Measurements from ENCODE around the gene SRPRB.

- TF ChIP-seq CTCF (IDR thresholded peaks at IDR 0.05; ENCODE audit: extremely low read depth in 1 of 2, insufficient read depth in 1 of 2, low read depth in 1 of 2, low read length in 2 of 2) (no peak), JUN (IDR thresholded peaks at IDR 0.05; ENCODE audit: borderline replicate concordance, insufficient read depth, insufficient read length, low read depth) (no peak), POLR2AphosphoS5 (IDR thresholded peaks at IDR 0.05; ENCODE audit: insufficient read depth, low read depth, low read length) (no peak), EZH2 (IDR thresholded peaks at IDR 0.05; ENCODE audit: borderline replicate concordance, low read depth, low read length, severe bottlenecking) (no peak), MYC (IDR thresholded peaks at IDR 0.05; ENCODE audit: low read depth, low read length) (no peak), POLR2A (IDR thresholded peaks at IDR 0.05; ENCODE audit: low read depth, low read length) (no peak), MAX (IDR thresholded peaks at IDR 0.05; ENCODE audit: insufficient read depth, insufficient read length) (no peak), GATA2 (IDR thresholded peaks at IDR 0.05; ENCODE audit: insufficient read depth, insufficient read length, low read depth, low read length) (no peak)
These were observed 2.1 kb upstream of the SRPRB start for GRCh38 chr3:133803469-133803868.
